ENCODE data around the gene TBX10.
"Not testable (repeated sequence)": the region's sequence is repeated elsewhere in the genome, so short reads cannot be mapped to it uniquely, and the experiment has no call there.

- TF ChIP-seq, protein P1, sequence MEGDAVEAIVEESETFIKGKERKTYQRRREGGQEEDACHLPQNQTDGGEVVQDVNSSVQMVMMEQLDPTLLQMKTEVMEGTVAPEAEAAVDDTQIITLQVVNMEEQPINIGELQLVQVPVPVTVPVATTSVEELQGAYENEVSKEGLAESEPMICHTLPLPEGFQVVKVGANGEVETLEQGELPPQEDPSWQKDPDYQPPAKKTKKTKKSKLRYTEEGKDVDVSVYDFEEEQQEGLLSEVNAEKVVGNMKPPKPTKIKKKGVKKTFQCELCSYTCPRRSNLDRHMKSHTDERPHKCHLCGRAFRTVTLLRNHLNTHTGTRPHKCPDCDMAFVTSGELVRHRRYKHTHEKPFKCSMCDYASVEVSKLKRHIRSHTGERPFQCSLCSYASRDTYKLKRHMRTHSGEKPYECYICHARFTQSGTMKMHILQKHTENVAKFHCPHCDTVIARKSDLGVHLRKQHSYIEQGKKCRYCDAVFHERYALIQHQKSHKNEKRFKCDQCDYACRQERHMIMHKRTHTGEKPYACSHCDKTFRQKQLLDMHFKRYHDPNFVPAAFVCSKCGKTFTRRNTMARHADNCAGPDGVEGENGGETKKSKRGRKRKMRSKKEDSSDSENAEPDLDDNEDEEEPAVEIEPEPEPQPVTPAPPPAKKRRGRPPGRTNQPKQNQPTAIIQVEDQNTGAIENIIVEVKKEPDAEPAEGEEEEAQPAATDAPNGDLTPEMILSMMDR (IDR thresholded peaks at IDR 0.05), result not testable (repeated sequence)
- not testable (repeated sequence) for TF ChIP-seq POLR2A (IDR thresholded peaks at IDR 0.05)
These were observed 41.6 kb downstream of the TBX10 start for GRCh38 chr11:67597963-67598362.
